PC-9 (cell line): ENCODE results near the gene RBM38.

ENCODE experiments used
- EZH2 ChIP-seq: fragments of 200-600 bp; sonication (generic); IDR thresholded peaks from 2 replicates; pipeline ENCODE4 v1.8.0; 2017; ENCODE audit warnings: antibody characterized with exemption, low read depth
- TF ChIP-seq, protein P1 (sequence below): fragments of 200-600 bp; sonication (generic); conservative IDR thresholded peaks from 2 replicates; pipeline ENCODE4 v1.6.1; 2017; ENCODE audit warnings: mixed run types, antibody characterized with exemption, mild to moderate bottlenecking, moderate library complexity

DNA sequence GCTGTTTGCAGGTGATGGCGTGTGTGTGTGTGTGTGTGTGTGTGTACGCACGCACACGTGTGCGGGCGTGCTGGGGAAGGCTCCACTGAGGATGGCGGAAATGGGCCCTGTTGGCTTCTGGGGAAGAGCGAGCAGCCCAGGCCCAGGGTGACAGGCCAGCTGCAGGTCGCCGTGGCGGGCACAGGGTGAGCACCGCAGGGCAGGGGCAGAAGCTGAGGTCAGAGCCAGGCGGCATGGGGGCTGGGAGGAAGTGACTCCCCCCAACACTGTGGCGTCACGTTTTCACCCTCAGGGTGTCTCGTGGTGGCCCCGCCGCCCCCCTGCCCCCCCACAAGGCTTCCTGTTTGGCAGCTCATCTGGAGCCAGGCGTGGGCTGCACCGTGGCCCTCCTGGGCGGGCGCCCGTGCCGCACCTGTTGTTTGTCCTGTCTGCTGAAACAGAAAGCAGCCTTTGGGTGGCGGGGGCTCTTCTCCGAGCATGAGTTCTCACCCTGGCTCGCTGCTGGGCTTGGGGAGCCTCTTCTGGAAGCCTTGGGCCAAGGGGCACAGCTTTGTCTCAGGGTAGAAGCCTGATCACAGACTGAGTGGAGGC lies 7.1 kb downstream of the RBM38 start:
- TF ChIP-seq, protein P1, sequence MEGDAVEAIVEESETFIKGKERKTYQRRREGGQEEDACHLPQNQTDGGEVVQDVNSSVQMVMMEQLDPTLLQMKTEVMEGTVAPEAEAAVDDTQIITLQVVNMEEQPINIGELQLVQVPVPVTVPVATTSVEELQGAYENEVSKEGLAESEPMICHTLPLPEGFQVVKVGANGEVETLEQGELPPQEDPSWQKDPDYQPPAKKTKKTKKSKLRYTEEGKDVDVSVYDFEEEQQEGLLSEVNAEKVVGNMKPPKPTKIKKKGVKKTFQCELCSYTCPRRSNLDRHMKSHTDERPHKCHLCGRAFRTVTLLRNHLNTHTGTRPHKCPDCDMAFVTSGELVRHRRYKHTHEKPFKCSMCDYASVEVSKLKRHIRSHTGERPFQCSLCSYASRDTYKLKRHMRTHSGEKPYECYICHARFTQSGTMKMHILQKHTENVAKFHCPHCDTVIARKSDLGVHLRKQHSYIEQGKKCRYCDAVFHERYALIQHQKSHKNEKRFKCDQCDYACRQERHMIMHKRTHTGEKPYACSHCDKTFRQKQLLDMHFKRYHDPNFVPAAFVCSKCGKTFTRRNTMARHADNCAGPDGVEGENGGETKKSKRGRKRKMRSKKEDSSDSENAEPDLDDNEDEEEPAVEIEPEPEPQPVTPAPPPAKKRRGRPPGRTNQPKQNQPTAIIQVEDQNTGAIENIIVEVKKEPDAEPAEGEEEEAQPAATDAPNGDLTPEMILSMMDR = no peak
- TF ChIP-seq EZH2 = no peak
